DMS114 treated with DMSO at 0.1 percent for 48 hours (cell line): ENCODE data around the gene BBS12.
"Not testable (repeated sequence)": the region's sequence is repeated elsewhere in the genome, so short reads cannot be mapped to it uniquely, and the experiment has no call there.

Experiments
- DNase-seq: peaks from one replicate; lab custom pipeline; 2025; ENCODE audit not compliant: unreplicated experiment; lab: John Stamatoyannopoulos, UW

Gene BBS12

DNA sequence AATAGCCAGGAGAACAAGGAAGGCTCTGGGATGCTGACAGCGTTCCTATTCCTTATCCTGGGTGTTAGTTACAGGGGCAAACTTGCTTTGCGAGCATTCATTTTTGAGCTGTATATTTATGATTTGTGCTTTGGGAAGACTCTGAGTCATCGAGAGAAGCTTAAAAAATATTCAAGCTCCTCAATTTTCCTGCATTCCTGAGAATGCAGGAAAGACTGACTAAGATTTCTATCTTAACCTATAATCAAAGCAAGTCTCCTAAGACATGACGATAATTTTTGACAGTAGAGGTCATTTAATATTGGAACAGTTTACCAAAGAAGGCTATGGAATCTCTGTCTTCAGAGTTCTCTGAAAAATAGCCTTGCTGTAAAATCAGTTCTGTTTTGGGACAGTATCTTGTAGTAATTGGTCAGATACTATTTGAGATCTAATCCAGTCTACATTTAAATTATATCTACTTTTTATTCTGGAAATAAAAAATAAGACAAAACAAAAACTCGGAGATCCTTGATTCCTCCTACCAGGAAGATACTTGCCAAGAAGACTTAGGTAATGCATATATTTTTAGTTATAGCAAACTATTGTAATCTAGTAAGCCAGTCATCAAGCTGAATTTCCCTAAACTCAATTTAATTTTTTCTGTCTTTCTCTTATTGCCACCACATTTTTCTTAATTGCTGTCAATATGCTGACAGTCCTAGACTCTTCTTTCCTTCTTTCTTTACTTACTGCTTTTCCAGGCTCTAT lies 31.7 kb downstream of the BBS12 start:
- no peak for DNase-seq

DNA sequence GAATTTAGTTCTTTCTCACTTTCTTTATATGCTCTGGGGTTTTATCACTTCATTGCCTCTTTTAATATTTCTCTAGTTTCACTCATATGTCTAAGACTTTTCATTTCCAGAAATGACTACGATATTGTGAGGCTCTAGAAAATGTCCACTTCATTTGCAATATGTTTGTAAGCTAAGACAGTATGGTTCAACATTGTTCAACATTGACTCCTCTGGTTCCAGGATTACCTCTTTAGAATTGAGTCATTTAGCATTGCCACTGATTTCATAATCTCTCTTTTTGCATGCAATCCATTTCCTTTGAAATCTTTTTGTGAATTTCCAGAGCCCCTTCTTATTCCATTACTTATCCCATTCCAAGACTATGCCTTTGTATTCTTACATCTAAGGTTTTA lies 32.3 kb downstream of the BBS12 start:
- DNase-seq: no peak

GRCh38 chr4:122765692-122766352 lies 33.3 kb downstream of the BBS12 start:
- DNase-seq: no peak

GRCh38 chr4:122766353-122766705 lies 33.8 kb downstream of the BBS12 start:
- no peak for DNase-seq

DNA sequence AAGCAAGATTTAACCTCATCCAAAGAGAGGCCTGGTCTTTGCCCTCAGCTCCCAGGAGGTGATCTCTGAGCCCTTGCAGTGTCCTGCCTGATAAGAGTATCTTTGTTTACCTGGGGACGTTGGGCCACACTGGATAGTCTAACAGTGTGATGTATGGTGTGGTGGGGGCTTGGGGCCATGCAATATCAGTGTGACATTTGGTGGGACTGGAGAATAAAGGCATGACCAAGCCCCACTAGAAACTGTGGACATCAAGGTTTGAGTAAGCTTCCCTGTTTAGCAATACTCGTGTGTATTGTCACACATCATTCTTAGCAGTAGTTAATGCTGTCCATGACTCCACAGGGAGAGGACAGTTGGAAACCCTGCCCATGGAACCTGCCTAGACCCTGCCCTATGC lies 34.4 kb downstream of the BBS12 start:
- no peak for DNase-seq

GRCh38 chr4:122771724-122772123 lies 39.2 kb downstream of the BBS12 start:
- DNase-seq: no peak

DNA sequence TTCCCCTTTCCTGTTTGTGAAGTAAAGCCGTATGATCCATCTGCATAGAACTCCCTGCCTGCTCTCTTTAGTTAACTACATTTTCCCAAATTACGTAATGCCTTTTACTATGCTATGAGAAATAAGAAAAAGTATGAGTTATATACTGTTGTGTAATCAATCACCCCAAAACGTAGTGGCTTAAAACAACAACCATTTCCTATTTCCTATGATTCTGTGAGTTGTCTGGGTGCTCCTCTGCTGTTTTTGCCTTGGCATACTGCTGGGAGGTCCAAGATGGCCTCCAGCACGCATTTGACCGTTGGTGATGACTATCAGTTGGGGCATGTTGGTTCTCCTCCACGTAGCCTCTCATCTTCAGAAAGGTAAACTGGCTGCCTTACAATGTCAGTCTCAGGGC lies 39.8 kb downstream of the BBS12 start:
- no peak for DNase-seq

DNA sequence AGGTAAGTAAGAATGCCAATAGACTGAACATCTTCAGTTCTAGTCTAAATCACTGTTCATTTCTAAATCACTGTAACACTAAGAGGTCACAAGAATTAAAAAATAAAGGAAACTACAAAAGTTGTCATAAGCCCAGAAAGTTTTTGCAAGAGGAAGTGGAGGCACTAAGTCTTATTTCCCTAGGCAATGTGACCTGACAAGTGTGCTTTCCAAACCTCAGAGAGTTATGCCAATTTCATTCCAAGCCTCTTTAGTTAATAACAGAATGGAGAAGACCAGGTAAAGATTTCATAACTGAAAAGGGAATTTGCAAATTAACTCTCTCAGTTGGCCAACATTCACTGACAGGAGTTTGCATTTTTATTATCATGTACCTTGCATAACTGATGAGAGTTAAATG lies 40.5 kb downstream of the BBS12 start:
- no peak for DNase-seq

GRCh38 chr4:122775039-122775438 lies 42.5 kb downstream of the BBS12 start:
- DNase-seq: no peak

DNA sequence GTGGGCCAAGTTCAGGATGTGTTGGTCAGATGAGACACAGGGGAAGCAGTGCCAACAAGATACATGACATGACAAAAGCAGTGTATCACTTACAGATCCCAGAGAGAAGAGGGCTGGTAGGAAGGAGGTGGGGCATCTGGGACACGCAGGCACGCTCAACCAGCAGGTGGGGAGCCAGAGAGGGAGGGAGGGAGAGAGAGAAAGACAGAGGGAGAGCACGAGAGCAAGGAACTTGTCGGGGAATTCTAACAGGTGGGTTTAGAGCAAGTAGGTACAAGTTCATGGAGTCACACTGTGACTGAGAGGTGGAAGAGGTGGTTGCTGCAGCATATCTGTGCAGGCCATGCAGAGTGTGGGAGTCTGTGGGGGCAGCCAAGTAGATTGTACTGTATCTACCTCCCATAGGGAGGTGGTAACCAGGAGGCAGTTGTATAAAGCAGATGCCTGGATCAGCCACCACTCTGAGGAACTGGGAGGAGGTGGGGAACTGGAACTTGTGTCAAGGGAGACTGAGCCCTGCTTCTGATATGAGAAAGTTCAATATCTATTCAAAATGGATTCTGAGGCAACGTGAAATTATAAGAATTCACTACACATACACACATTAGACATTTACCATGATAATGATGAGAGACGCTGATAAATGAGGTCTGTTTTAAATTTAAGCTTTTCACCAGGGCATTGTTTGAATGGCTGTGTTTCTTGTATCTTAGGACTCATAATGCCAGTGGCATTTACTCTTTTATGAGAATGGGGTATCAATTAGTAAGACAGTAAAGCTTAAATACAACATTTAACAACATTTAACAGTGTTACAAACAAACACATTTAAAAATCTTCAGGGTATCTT lies 43.7 kb downstream of the BBS12 start:
- no peak for DNase-seq

DNA sequence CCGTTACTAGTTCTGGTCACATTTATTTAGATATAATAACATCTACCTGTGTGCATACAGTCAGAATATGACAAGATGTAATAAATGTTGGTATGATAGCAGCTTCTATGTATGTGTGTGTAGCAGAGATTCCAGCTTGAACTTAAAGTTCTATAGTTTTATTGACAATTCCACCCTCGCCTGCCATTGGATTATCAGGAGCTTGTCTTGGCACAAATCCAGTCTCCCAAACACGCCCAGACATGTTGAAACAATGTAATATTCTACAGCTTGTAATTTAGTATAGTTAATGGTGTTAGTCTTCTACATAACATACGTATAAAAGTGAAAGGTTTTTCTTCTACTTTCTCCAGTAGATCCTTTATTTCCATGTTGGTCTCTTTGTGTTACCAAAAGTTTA lies 44.4 kb downstream of the BBS12 start:
- DNase-seq: no peak

GRCh38 chr4:122777846-122778673 lies 45.6 kb downstream of the BBS12 start:
- no peak for DNase-seq

DNA sequence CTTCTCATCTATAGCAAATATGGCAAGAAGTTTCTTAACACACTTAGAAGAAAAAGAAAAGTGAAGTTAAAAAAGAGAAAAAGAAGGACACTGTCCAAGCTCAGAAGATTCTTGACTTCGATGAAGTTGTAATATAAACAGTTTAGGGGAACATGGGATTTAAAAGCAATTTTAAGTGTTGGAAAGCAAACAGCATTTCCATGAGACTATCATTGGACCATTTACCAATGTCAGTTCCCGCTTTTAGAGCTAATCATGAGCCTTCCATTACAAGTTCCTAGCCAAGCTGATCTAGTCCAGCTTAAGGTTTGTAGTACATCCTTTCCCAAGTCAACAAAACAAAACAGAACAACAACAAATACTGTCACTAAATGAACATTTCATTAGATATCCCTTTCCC lies 49.0 kb downstream of the BBS12 start:
- DNase-seq: no peak

- DNase-seq: peak; percentile 35
These were observed 51.1 kb downstream of the BBS12 start for GRCh38 chr4:122783301-122784215.

DNA sequence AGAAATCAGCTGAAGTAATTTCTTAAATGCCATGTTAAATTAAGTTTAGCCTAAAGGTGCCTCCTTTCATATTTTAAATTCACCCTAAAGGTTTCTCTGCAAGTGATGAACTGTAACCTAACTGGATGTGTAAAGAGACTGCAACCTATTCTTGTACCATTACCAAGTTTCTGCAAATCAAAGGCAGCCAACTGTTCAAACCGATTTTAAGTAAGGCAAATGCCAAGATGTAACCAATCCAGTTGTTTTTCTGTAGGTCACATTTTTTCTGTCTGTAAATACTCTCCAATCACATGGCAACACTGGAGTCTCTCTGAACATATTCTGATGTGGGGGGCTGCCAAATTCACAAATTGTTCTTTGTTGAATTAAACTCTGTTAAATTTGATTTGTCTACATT lies 51.8 kb downstream of the BBS12 start:
- peak; percentile 34 for DNase-seq

DNA sequence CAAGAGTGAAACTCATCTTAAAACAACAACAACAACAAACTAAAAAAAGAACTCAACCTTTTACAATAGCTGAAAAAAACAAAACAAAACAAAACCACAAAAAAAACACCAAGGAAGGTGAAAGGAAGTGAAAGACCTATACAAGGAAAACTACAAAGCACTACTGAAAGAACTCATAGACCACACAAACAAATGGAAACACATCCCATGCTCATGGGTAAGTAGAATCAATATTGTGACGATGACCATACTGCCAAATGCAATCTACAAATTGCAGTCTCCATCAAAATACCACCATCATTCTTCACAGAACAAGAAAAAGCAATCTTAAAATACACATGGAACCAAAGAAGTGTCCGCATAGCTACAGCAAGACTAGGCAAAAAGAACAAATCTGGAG lies 52.6 kb downstream of the BBS12 start:
- DNase-seq: no peak

DNA sequence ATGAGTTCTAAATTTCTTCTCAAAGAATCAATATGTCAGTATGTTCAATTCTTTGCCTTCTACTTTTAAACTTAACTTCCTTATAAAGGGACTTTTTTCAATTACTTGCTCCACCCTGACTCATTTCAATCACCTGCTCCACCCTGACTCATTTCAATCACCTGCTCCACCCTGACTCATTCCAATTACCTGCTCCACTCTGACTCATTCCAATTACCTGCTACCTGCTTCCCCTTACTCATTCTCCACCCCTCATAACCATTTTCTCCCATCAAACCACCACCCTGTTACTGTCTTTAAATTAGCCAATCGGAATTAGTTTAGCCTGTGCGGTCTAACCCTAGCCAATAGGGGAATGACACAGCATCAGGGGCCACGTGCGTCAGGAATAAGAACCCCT lies 53.8 kb downstream of the BBS12 start:
- not testable (repeated sequence) for DNase-seq

DNA sequence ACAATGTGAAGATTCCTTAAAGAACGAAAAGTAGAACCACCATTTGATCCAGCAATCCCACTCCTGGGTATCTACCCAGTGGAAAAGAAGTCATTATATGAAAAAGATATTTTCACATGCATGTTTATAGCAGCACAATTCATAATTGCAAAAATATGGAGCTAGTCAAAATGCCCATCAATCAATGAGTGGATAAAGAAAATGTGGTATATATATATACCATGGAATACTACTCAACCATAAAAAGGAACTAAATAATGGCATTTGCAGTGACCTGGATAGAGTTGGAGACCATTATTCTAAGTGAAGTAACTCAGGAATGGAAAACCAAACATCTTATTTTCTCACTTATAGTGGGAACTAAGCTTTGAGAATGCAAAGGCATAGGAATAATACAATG lies 54.4 kb downstream of the BBS12 start:
- DNase-seq: not testable (repeated sequence)

GRCh38 chr4:122787940-122788339 lies 55.4 kb downstream of the BBS12 start:
- DNase-seq: no peak

- DNase-seq: no peak
These were observed 56.4 kb downstream of the BBS12 start for GRCh38 chr4:122788935-122789334.
